Naive thymus-derived CD4-positive, alpha-beta T cell (primary cell): ENCODE data around the gene CLEC10A. TPM values are rescaled to one million over a fixed set of nuclear protein-coding genes. Genes with fewer than 3 reads are reported as not detected.
"Not testable (repeated sequence)": the region's sequence is repeated elsewhere in the genome, so short reads cannot be mapped to it uniquely, and the experiment has no call there.

Experiments used
- ATAC-seq: fragments of 150-1000 bp; cut with Tn5 transposase; 2 replicates; pipeline ENCODE4 v1.10.0; 2021; ENCODE audit warnings: mild to moderate bottlenecking, moderate library complexity
- CTCF ChIA-PET: fragments of 350-600 bp; sonication (Branson Sonifier 250); formaldehyde crosslinking; loops from one replicate; lab custom pipeline; 2021; ENCODE audit warnings: antibody characterized with exemption; lab: Charles Lee
- POLR2A ChIA-PET: fragments of 350-600 bp; sonication (Branson Sonifier 250); formaldehyde crosslinking; loops from one replicate; lab custom pipeline; 2021; ENCODE audit warnings: antibody characterized with exemption, inconsistent platforms; lab: Charles Lee
- DNase-seq, 9 donors: peaks; one replicate each; pipeline versions ENCODE4 v3.0.0 to v3.0.0-alpha.2; 2020 to 2022; ENCODE audit warnings: mixed read lengths in 1 of 9
- H3K27ac ChIP-seq: one replicate; pipeline ENCODE4 v1.7.0; 2013; ENCODE audit warnings: mild to moderate bottlenecking, low read depth, low read length, moderate library complexity
- H3K27me3 ChIP-seq, 2 donors: one replicate each; pipeline ENCODE4 v1.7.0; 2013; ENCODE audit warnings: low read length in 2 of 2, mild to moderate bottlenecking in 2 of 2, moderate library complexity in 2 of 2; ENCODE audit not compliant: control insufficient read depth in 2 of 2, insufficient read depth in 2 of 2
- H3K36me3 ChIP-seq, 3 experiments: 1 replicate in 2 of 3; 2 replicates in 1 of 3; pipeline ENCODE4 v1.7.0; 2013; ENCODE audit warnings: low read length in 3 of 3, mild to moderate bottlenecking in 3 of 3, moderate library complexity in 1 of 3; ENCODE audit not compliant: insufficient read depth in 3 of 3, control insufficient read depth in 2 of 3
- H3K4me1 ChIP-seq, 2 donors: one replicate each; pipeline ENCODE4 v1.7.0; 2013; ENCODE audit warnings: low read length in 2 of 2, mild to moderate bottlenecking in 2 of 2, moderate library complexity in 1 of 2; ENCODE audit not compliant: control insufficient read depth in 2 of 2, insufficient read depth in 2 of 2
- H3K4me3 ChIP-seq: 2 replicates; pipeline ENCODE4 v1.7.0; 2013; ENCODE audit warnings: mild to moderate bottlenecking, low read length
- H3K9me3 ChIP-seq, 3 experiments: 1 replicate in 2 of 3; 2 replicates in 1 of 3; pipeline ENCODE4 v1.7.0; 2013; ENCODE audit warnings: low read length in 3 of 3; ENCODE audit not compliant: control insufficient read depth in 2 of 3
- H3K27ac Mint-ChIP-seq, 9 donors: one replicate each; pipeline ENCODE4 v1.8.0; 2020 to 2022; ENCODE audit warnings: mixed read lengths in 9 of 9, mild to moderate bottlenecking in 8 of 9, moderate library complexity in 5 of 9, inconsistent platforms in 2 of 9
- H3K27me3 Mint-ChIP-seq, 5 donors: one replicate each; pipeline ENCODE4 v1.8.0; 2021 to 2022; ENCODE audit warnings: mixed read lengths in 5 of 5, mild to moderate bottlenecking in 1 of 5
- H3K36me3 Mint-ChIP-seq, 5 donors: one replicate each; pipeline ENCODE4 v1.8.0; 2020 to 2022; ENCODE audit warnings: mixed read lengths in 5 of 5, mild to moderate bottlenecking in 3 of 5, inconsistent platforms in 1 of 5
- H3K4me1 Mint-ChIP-seq, 7 donors: one replicate each; pipeline ENCODE4 v1.8.0; 2020 to 2022; ENCODE audit warnings: mixed read lengths in 7 of 7, mild to moderate bottlenecking in 3 of 7, inconsistent platforms in 1 of 7
- H3K4me3 Mint-ChIP-seq, 10 donors: one replicate each; pipeline ENCODE4 v1.8.0; 2020 to 2022; ENCODE audit warnings: mild to moderate bottlenecking in 10 of 10, mixed read lengths in 10 of 10, moderate library complexity in 6 of 10, inconsistent platforms in 2 of 10
- H3K9me3 Mint-ChIP-seq, 11 donors: one replicate each; pipeline ENCODE4 v1.8.0; 2020 to 2022; ENCODE audit warnings: mixed read lengths in 11 of 11, mild to moderate bottlenecking in 4 of 11, inconsistent platforms in 1 of 11, moderate library complexity in 1 of 11
- intact Hi-C, 2 donors: fragments of 100-400 bp; cut with micrococcal nuclease; formaldehyde crosslinking; loops; one replicate each; pipeline ENCODE4 v1.15.1; 2023
- polyA plus RNA-seq, 2 donors: library from polyadenylated mRNA; unstranded; fragments of 300-500 nt; fragmentation: Illumina TruSeq; gene quantifications; one replicate each; pipeline ENCODE4 v1.2.3, GENCODE V29; 2021
- total RNA-seq, 6 experiments: library from RNA in 5 of 6; stranded (reverse) in 5 of 6; gene quantifications; 1 replicate in 5 of 6; 2 replicates in 1 of 6; pipeline ENCODE4 v1.2.3 and lab custom pipeline; 2021 to 2026

Gene CLEC10A
- total and polyA plus RNA-seq, 7 experiments from 2014 or later = 1.4 to 10.6 (median 4.9) TPM; not detected in 3

DNA sequence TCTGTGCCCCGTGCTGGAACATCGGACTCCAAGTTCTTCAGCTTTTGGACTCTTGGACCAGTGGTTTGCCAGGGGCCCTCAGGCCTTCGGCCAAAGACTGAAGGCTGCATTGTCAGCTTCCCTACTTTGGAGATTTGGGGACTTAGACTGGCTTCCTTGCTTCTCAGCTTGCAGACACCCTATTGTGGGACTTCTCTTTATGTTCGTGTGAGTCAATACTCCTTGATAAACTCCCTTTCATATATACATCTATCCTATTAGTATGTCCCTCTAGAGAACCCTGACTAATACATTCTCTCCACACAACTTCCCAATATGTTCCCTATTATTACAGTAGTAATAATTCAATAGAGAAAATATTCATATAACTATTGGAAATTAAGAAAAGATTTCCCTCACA is 43.8 kb upstream of the CLEC10A start:
- Mint-ChIP-seq H3K4me1 (peaks cover 0 to 6% (median 0%) of the 10 kb centered on the region in 7 donors), H3K4me3 (no peak overlapping the region), H3K36me3 (no peaks in the 10 kb centered on the region), H3K27me3 (peaks cover 12 to 27% (median 14%) of the 10 kb centered on the region in 5 donors), H3K27ac (peak overlapping the region in 1 of 9 donors; percentile 16), H3K9me3 (peaks cover 0 to 2% (median 0%) of the 10 kb centered on the region in 11 donors)
- H3K9me3 ChIP-seq = no peaks in the 10 kb centered on the region
- DNase-seq (no peak), ATAC-seq (no peak)
- no peak overlapping the region for H3K27ac ChIP-seq
- no peak overlapping the region for H3K4me3 ChIP-seq
- no peaks in the 10 kb centered on the region for H3K36me3 ChIP-seq
- CTCF ChIA-PET = no interaction called here
- POLR2A ChIA-PET = no interaction called here
- intact Hi-C loops = no loop called here
- H3K27me3 ChIP-seq = no peaks in the 10 kb centered on the region
- no peaks in the 10 kb centered on the region for H3K4me1 ChIP-seq

DNA sequence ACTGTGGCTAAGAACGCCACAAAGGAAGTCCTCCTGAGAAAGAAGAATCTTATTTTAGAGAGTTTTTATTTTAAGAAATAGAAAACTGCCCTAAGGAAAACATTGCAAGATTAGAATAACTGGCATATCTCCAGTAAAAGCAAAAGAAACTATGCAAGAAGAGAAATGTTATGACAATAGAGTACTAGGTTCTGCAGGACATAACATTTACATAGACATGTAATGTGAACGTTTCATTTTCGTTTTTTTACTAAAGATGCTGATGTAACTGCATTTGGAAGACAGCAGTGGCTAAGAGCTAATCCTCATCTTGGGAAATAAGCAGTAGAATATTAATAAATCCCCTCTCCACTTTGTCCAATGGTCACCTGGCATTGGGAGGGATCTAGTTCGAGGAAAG is 42.3 kb upstream of the CLEC10A start:
- H3K27ac ChIP-seq = no peak overlapping the region
- H3K4me1 ChIP-seq = no peaks in the 10 kb centered on the region
- H3K4me3 ChIP-seq = no peak overlapping the region
- H3K9me3 ChIP-seq = no peaks in the 10 kb centered on the region
- Mint-ChIP-seq H3K4me1 (peaks cover 0 to 6% (median 0%) of the 10 kb centered on the region in 7 donors), H3K36me3 (no peaks in the 10 kb centered on the region), H3K27me3 (peaks cover 12 to 28% (median 14%) of the 10 kb centered on the region in 5 donors), H3K9me3 (peaks cover 0 to 2% (median 0%) of the 10 kb centered on the region in 11 donors), H3K4me3 (no peak overlapping the region), H3K27ac (no peak overlapping the region)
- DNase-seq (no peak), ATAC-seq (no peak)
- POLR2A ChIA-PET = no interaction called here
- intact Hi-C loops = no loop called here
- CTCF ChIA-PET = no interaction called here
- H3K36me3 ChIP-seq = no peaks in the 10 kb centered on the region
- no peaks in the 10 kb centered on the region for H3K27me3 ChIP-seq

DNA sequence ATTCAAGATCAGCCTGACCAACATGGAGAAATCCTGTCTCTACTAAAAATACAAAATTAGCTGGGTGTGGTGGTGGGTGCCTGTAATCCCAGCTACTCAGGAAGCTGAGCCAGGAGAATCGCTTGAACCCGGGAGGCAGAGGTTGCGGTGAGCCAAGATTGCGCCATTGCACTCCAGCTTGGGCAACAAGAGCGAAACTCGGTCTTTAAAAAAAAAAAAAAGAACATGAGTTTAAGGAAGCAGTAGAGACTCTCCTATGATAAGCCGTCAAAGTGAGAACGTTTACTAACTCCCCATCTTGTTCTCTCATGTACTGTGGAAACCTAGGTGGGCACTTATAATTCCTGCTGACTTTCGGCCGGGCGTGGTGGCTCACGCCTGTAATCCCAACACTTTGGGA is 40.6 kb upstream of the CLEC10A start:
- H3K36me3 Mint-ChIP-seq, H3K27ac Mint-ChIP-seq, POLR2A ChIA-PET, H3K9me3 ChIP-seq, H3K27ac ChIP-seq, H3K4me1 Mint-ChIP-seq, intact Hi-C loops, H3K36me3 ChIP-seq, H3K27me3 ChIP-seq, H3K4me3 ChIP-seq, H3K4me3 Mint-ChIP-seq, DNase-seq, H3K4me1 ChIP-seq, H3K9me3 Mint-ChIP-seq, CTCF ChIA-PET: not testable (repeated sequence)
- peaks cover 12 to 32% (median 14%) of the 10 kb centered on the region in 5 donors for H3K27me3 Mint-ChIP-seq
- ATAC-seq = peak; percentile 68

DNA sequence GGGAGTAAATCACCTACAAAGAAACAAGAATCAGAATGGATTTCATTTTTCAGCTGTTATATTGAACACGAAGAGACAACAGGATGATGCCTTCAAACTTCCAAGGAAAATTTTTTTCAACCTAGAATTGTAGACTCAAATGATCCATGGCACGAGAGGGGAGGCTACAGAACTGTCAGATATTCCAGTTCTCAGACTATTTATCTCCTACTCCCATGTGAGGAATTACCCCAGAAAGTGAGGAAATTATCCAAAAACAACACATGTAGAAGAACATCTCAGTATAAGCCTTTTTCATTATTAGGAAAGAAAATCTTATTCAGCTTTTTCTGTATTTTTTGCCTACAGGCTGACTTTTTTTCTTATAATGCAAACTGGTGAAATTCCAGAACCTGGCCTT is 40.1 kb upstream of the CLEC10A start:
- CTCF ChIA-PET = no interaction called here
- POLR2A ChIA-PET = no interaction called here
- peaks cover 0 to 6% (median 0%) of the 10 kb centered on the region in 7 donors for H3K4me1 Mint-ChIP-seq
- no peaks in the 10 kb centered on the region for H3K4me1 ChIP-seq
- H3K36me3 Mint-ChIP-seq = peaks cover 0 to 3% (median 0%) of the 10 kb centered on the region in 5 donors
- intact Hi-C loops = no loop called here
- ATAC-seq (no peak), DNase-seq (no peak)
- no peak overlapping the region for H3K4me3 Mint-ChIP-seq
- no peaks in the 10 kb centered on the region for H3K9me3 ChIP-seq
- no peaks in the 10 kb centered on the region for H3K27me3 ChIP-seq
- no peaks in the 10 kb centered on the region for H3K36me3 ChIP-seq
- H3K27ac Mint-ChIP-seq = no peak overlapping the region
- no peak overlapping the region for H3K4me3 ChIP-seq
- H3K9me3 Mint-ChIP-seq = no peaks in the 10 kb centered on the region
- peaks cover 12 to 32% (median 14%) of the 10 kb centered on the region in 5 donors for H3K27me3 Mint-ChIP-seq
- H3K27ac ChIP-seq = no peak overlapping the region

DNA sequence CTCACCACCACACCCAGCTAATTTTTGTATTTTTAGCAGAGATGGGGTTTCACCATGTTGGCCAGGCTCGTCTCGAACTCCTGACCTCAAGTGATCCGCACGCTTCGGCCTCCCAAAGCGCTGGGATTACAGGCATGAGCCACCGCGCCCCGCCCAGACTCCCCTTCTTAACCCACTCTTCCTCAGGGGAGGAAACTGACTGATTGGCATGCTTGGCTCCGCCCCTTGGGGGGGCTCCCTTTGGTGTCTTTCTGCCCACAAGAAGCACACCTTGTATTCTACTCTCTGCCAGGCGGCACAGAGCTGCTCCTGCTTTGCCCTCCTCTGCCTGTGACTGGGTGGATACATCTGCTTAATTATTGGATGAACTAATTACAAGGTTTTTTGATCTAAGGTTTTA is 39.3 kb upstream of the CLEC10A start:
- H3K36me3 Mint-ChIP-seq = peaks cover 0 to 3% (median 0%) of the 10 kb centered on the region in 5 donors
- no peak overlapping the region for H3K27ac ChIP-seq
- no peak overlapping the region for H3K4me3 ChIP-seq
- peaks cover 0 to 6% (median 0%) of the 10 kb centered on the region in 7 donors for H3K4me1 Mint-ChIP-seq
- no peaks in the 10 kb centered on the region for H3K9me3 ChIP-seq
- DNase-seq (no peak), ATAC-seq (no peak)
- intact Hi-C loops = no loop called here
- no peak overlapping the region for H3K4me3 Mint-ChIP-seq
- no peaks in the 10 kb centered on the region for H3K9me3 Mint-ChIP-seq
- no peak overlapping the region for H3K27ac Mint-ChIP-seq
- no peaks in the 10 kb centered on the region for H3K4me1 ChIP-seq
- ChIA-PET POLR2A (no interaction called here), CTCF (no interaction called here)
- H3K27me3 ChIP-seq = no peaks in the 10 kb centered on the region
- peaks cover 12 to 32% (median 14%) of the 10 kb centered on the region in 5 donors for H3K27me3 Mint-ChIP-seq
- H3K36me3 ChIP-seq = no peaks in the 10 kb centered on the region

DNA sequence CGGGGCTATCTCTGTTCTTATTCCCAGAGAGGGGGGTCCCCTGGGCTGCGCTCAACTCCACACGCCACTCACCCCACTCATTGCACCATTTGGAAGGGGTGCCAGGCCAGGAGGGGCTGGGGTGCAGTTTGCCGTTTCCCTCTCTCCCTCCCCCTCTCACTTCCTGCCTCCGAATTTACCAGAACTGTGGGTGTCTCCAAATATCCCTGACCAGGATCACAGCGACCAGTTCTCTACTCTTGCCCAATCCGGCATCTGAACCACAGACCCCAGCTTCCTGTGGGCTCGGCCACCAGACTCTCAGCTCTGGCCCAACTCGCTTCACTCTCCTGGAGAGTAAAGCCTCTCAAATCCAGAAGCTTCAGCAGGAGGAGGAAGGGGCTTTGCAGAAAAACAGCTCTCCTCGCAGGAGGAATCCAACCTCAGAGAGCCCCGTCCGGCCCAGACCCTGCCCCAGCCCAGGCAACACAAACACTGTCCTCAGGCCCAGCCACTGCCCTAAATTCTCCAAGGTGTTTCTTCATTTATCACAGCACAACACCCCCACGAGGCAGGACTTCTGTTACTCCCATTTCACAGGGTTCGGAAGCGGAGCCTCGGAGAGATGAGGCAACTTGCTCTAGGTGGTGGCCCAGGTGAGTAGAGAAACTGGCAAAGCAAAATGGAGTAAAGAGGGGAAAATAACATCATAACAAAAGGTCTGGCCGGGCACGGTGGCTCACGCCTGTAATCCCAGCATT is 35.0 kb upstream of the CLEC10A start:
- Mint-ChIP-seq H3K9me3 (peaks cover 0 to 5% (median 0%) of the 10 kb centered on the region in 11 donors), H3K27ac (peak overlapping the region in 2 of 9 donors; percentile 49 to 51), H3K4me3 (no peak overlapping the region), H3K27me3 (peaks cover 6 to 14% (median 8%) of the 10 kb centered on the region in 5 donors), H3K4me1 (peaks cover 3 to 8% (median 5%) of the 10 kb centered on the region in 7 donors), H3K36me3 (peaks cover 0 to 3% (median 0%) of the 10 kb centered on the region in 5 donors)
- ATAC-seq = peak; percentile 54
- DNase-seq = no peak
- Histone ChIP-seq H3K27ac (no peak overlapping the region), H3K4me3 (no peak overlapping the region), H3K9me3 (no peaks in the 10 kb centered on the region), H3K27me3 (no peaks in the 10 kb centered on the region), H3K36me3 (no peaks in the 10 kb centered on the region), H3K4me1 (no peaks in the 10 kb centered on the region)
- ChIA-PET CTCF (no interaction called here), POLR2A (no interaction called here)
- intact Hi-C loops = no loop called here
